Kidney glomerular epithelial cell (primary cell): Measurements from ENCODE around the gene TTLL11.

Source experiments
- DNase-seq: peaks from one replicate; lab custom pipeline; 2025; lab: John Stamatoyannopoulos, UW

TTLL11 gene

GRCh38 chr9:122092611-122093506 lies at the start of gene TTLL11:
Gene TTLL11, minus strand, starts transcription at chr9:122093308. Its CDS starts 160 bp downstream, at chr9:122093148.
- DNase-seq, result peak; percentile 83

DNA sequence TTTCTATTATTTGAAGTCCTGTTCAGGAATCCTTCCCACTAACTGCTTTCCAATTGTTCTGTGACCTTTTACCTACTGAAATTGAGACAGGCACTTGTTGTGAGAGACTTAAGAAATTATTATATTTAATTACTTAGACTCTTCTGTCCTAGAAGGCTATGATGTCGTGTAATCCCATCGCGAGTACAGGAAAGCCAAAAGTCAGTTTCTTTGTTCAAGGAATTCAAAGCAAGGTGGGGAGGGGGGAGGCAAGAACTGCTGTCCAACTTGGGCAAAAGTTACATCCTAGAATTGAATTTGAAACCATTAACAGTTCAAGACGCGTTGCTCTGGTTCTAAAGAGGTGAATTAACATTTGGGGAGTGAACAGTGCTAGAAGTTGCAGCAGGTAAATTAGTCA lies 48.6 kb upstream of the TTLL11 start:
- no peak for DNase-seq

DNA sequence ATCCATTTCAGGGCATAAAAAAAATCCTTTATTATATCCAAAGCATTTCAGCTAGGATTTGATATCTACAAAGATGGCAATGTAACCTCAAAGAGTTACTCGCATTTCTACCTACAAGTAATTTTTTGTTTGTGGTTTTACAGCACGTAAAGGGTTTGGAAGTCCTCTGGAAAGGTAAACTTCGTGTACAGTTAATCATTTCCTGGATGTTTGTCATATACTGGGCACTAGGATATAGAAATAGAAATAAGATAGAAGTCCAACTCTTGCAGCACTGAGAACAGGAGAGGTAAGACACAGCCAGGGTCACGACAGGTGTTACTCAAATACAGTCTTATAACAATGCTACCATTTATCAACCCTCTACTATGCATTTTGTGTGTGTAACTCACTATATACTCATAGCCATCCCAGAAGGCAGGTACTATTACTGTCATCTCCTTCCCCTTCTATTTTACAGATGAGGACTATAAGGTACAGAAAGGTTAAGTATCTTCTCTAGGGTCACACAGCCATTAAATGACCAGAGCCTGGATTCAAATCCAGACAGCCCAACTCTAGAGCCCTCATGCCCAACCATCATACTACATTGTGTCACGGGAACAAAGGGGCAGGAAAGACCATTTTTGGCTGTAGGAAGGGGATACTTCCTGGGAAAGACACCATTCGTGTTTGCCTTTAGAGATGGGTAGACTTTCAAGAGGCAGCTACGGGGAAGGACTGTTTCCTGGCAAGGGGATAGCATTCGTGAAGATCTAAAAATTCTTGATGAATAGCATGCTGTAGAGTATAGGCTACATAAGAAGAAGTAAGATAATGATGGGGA lies 47.5 kb upstream of the TTLL11 start:
- no peak for DNase-seq

- DNase-seq, result no peak
Measured at GRCh38 chr9:122138560-122139268, 45.6 kb upstream of the TTLL11 start.

DNA sequence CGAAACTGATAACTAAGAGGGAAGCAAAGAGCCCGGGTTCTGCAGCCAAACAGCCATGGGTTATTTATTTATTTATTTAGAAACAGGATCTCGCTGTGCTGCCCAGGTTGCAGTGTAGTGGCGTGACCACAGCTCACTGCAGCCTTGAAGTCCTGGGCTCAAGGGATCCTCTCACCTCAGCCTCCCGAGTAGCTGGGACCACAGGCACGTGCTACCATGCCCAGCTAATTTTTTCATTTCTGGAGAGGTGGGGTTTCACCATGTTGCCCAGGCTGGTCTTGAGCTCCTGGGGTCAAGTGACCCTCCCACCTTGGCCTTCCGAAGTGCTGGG lies 42.4 kb upstream of the TTLL11 start:
- DNase-seq, result no peak

GRCh38 chr9:122134822-122135528 lies 41.9 kb upstream of the TTLL11 start:
- no peak for DNase-seq

- DNase-seq, result no peak
Measured at GRCh38 chr9:122133984-122134535, 41.0 kb upstream of the TTLL11 start.

DNA sequence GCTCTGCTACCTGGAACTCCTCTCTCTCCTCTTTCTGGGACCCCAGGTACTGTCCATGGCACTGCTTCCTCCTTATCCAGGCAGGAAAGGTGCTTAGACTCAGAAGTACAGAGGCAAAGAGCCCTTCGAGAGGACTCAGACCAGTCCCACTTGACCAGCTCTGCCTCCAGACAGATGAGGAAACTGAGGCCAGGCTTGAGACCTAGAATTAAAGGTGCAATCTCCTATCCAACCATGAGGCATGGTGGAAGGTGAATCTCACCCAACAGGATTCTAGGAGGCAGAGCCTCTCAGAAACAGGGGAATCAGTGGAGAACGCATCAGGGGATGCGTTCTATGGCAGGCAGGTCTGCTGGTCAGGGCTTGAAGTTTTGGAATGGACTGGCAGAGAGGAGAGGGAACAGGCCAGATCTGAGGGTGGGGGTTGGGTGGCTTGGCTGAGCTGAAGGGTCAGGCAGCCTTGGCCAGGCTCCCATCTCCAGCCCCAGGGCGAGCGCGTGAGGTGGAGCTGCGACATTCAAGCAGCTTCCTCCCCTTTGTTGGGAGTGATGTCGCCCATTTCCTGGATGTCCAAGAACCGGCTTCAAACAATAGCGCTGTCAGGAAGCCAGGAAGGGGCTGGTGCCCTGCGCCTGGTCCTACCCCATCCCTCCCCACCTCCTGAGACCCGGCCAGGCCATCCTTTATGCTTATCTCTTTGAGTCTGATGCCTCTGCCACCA lies 40.3 kb upstream of the TTLL11 start:
- no peak for DNase-seq

DNA sequence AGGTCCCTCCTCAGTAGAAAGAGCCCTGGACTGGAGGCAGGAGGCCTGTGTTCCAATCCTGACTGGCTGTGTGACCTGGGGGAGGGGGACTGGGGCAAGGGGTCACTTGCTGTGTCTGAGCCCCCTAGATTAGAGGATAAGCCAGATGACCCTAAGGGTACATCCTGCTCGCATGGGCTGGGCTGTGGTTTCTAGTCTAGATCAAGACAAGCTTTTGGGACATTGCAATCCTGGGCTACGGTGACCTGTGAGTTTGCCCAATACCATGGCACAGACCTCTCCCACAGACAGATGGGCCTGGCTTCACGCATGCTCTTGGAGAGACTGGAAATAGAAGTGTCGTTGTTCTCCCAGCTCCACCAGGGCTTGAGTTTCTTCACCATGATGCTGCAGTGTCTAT lies 39.4 kb upstream of the TTLL11 start:
- DNase-seq, result no peak

GRCh38 chr9:122131401-122132001 lies 38.4 kb upstream of the TTLL11 start:
- DNase-seq, result no peak

- DNase-seq, result no peak
Measured at GRCh38 chr9:122130837-122131236, 37.7 kb upstream of the TTLL11 start.

DNA sequence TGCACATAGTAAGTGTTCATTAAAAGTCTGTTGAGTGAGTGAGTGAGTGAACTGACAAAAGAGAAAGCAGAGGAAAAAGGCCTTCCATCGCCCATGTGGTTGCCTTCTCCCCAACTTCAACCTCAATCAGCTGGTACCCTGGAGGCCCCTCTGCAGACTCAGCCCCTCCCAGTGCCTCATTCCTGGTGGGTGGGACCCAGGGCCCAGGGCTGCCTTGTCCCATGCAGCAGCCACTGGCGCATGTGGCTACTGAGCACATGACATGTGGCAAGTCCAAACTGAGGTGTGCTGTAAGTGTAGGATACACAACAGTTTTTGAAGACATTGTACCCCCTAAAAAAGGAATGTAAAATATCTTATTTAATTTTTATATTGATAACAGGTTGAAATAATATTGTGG lies 36.9 kb upstream of the TTLL11 start:
- no peak for DNase-seq

GRCh38 chr9:122128969-122129343 lies 35.8 kb upstream of the TTLL11 start:
- DNase-seq, result no peak

DNA sequence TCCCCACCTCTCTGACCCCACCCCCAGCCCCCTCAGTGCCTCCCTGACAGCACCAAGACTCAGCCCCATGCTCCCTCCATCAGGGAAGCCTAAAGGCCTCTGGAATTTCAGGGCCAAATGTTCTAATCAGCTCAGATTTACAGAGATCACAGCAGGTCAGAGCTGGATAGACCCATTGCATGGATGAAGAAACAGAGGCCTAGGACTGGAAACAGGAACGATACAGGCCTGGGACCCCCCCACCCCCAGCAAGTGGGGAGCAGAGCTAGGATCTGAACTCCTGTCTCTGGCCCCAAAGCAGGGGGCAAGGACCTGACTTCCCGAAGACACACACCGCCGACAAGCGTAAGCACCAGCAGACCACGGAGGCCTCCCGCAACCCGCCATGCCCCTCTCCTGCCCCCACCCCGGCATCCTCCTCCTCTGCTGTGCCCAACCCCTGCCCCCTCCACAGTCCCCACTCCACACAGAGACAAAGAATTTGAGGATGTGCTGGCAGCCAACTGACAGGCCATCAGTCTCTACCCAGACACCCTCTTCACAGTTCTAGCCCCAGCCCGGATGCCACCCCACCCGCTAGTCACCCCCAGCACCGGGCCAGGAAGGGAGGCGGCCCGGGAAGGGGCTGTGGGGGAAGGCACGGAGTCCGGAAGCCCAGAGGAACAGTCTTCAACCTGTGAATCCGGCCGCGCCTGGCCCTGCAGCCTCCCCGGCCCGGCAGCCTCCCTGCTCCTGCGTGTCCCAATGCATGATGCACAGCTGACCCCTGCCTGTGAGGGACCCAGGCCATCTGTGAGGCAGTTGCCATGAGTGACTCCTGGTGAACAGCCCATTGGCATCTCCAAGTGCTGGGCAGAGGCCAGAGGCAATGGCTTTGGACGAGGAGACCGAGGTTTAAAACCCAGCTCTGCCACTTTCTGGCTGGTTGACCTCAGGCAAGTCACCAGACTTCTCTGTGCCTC lies 35.2 kb upstream of the TTLL11 start:
- no peak for DNase-seq

- DNase-seq, result no peak
Measured at GRCh38 chr9:122127396-122127798, 34.3 kb upstream of the TTLL11 start.

- DNase-seq, result peak; percentile 58
Measured at GRCh38 chr9:122126331-122127261, 33.5 kb upstream of the TTLL11 start.

DNA sequence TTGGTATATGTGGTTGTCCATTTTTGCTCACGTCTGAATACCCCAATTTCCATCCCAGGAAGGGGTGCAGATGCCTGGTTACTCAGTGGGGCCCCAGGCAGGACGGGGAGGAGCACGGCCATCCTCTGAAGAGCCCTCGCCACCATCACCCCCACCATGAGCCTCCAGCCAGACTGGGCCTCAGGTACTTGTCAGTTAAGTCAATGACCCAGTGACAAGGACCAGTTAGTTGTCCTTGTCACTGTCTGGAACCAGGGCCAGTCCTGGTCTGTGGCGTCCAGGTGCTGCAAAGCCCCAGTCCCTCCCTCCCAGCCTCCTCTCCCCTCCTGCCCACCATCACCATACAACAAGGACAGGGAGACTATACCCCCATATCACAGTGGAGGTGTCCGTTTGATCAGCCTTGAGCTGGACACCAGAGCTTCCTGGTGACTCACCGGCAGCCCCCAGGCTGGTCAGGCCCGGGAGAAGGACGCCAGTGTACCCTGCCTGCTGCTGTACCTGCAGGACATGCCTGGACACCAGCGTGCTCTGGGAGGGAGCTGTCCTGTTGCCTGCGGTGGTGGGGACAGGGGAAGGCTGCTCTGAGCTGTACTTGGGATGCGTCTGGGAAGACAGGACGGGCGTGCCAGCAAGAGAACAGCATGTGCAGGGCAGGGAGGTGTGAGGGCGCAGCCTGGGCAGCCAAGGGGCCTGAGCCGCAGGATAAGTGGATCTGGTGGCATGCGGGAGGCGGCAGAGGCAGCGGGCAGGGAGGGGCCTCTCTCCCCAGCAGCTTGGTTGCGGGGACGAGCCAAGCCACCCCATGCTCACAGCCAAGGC lies 32.6 kb upstream of the TTLL11 start:
- DNase-seq, result no peak
